PC-9 (cell line): ENCODE data around the gene DYRK2. TPM values are rescaled to one million over a fixed set of nuclear protein-coding genes. Genes with fewer than 3 reads are reported as not detected.

Source experiments
- BruUV-seq: library from RNA; stranded (reverse); fragments of 400-500 nt; replicated peaks from 2 replicates; lab custom pipeline; 2021; lab: Mats Ljungman, UMichigan
- CTCF ChIA-PET: fragments of 300-600 bp; sonication (Branson Sonifier 250); formaldehyde crosslinking; loops from one replicate; lab custom pipeline; 2022; ENCODE audit warnings: antibody characterized with exemption; lab: Charles Lee
- POLR2A ChIA-PET: fragments of 300-600 bp; sonication (Branson Sonifier 250); formaldehyde crosslinking; loops from one replicate; lab custom pipeline; 2022; ENCODE audit warnings: antibody characterized with exemption; ENCODE audit not compliant: unreplicated experiment; lab: Charles Lee
- DNase-seq, 2 experiments: peaks; one replicate each; pipeline versions ENCODE4 v3.0.0 to v3.0.0-alpha.2; 2015 to 2022; ENCODE audit warnings: mixed read lengths in 1 of 2
- H2AFZ ChIP-seq: fragments of 200-600 bp; sonication (generic); 2 replicates; pipeline ENCODE4 v1.8.1; 2017; ENCODE audit warnings: antibody characterized with exemption
- H3F3A ChIP-seq: fragments of 200-600 bp; sonication (generic); 2 replicates; pipeline ENCODE4 v1.8.1; 2017; ENCODE audit warnings: antibody characterized with exemption, mild to moderate bottlenecking, low read depth; ENCODE audit not compliant: insufficient read depth
- H3K27ac ChIP-seq: fragments of 200-600 bp; sonication (generic); 2 replicates; pipeline ENCODE4 v1.6.1; 2016; ENCODE audit warnings: mixed run types
- H3K27me3 ChIP-seq: fragments of 200-600 bp; sonication (generic); 2 replicates; pipeline ENCODE4 v1.6.1; 2016; ENCODE audit warnings: low read depth, mixed run types; ENCODE audit not compliant: insufficient read depth
- H3K36me3 ChIP-seq: fragments of 200-600 bp; sonication (generic); 2 replicates; pipeline ENCODE4 v1.6.1; 2016; ENCODE audit warnings: low read depth, mixed run types
- H3K4me1 ChIP-seq: fragments of 200-600 bp; sonication (generic); replicated peaks from 2 replicates; pipeline ENCODE4 v1.6.1; 2016; ENCODE audit warnings: mixed run types; ENCODE audit not compliant: insufficient read depth
- H3K4me2 ChIP-seq: fragments of 200-600 bp; sonication (generic); 2 replicates; pipeline ENCODE4 v1.6.1; 2017; ENCODE audit warnings: mixed run types
- H3K4me3 ChIP-seq: fragments of 200-600 bp; sonication (generic); 2 replicates; pipeline ENCODE4 v1.6.1; 2016; ENCODE audit warnings: mixed run types
- H3K79me2 ChIP-seq: fragments of 200-600 bp; sonication (generic); 2 replicates; pipeline ENCODE4 v1.6.1; 2017; ENCODE audit warnings: low read depth, mixed run types
- H3K9me2 ChIP-seq: fragments of 200-600 bp; sonication (generic); 2 replicates; pipeline ENCODE4 v1.8.1; 2017; ENCODE audit warnings: mild to moderate bottlenecking; ENCODE audit not compliant: insufficient read depth
- H3K9me3 ChIP-seq: fragments of 200-600 bp; sonication (generic); 2 replicates; pipeline ENCODE4 v1.8.1; 2016; ENCODE audit warnings: low read depth; ENCODE audit not compliant: insufficient read depth
- H4K20me1 ChIP-seq: fragments of 200-600 bp; sonication (generic); 2 replicates; pipeline ENCODE4 v1.8.1; 2017; ENCODE audit not compliant: insufficient read depth
- EZH2 ChIP-seq: fragments of 200-600 bp; sonication (generic); IDR thresholded peaks from 2 replicates; pipeline ENCODE4 v1.8.0; 2017; ENCODE audit warnings: antibody characterized with exemption, low read depth
- intact Hi-C: fragments of 100-400 bp; cut with micrococcal nuclease; formaldehyde crosslinking; loops from one replicate; pipeline ENCODE4 v1.10.0; 2022; ENCODE audit not compliant: unreplicated experiment
- total RNA-seq: library from RNA; stranded (reverse); gene quantifications from 2 replicates; pipeline ENCODE4 v1.2.3, GENCODE V29; 2021
- TF ChIP-seq, protein P1 (sequence below): fragments of 200-600 bp; sonication (generic); conservative IDR thresholded peaks from 2 replicates; pipeline ENCODE4 v1.6.1; 2017; ENCODE audit warnings: mixed run types, antibody characterized with exemption, mild to moderate bottlenecking, moderate library complexity

The DYRK2 gene
- total RNA-seq, 1 experiment from 2014 or later = 42.9 TPM

- Histone ChIP-seq H3K4me1 (peaks cover 13% of the 10 kb centered on the region), H3K36me3 (no peaks in the 10 kb centered on the region), H3K27ac (no peak overlapping the region), H2AFZ (no peak overlapping the region), H4K20me1 (no peaks in the 10 kb centered on the region), H3K79me2 (no peaks in the 10 kb centered on the region), H3K9me3 (no peaks in the 10 kb centered on the region), H3K4me2 (no peak overlapping the region), H3F3A (peaks cover 11% of the 10 kb centered on the region; the same call in 1 of the 2 replicates), H3K9me2 (no peaks in the 10 kb centered on the region), H3K4me3 (no peak overlapping the region), H3K27me3 (no peaks in the 10 kb centered on the region)
- BruUV-seq = no TSS peak
- no peak for TF ChIP-seq EZH2
- TF ChIP-seq, protein P1, sequence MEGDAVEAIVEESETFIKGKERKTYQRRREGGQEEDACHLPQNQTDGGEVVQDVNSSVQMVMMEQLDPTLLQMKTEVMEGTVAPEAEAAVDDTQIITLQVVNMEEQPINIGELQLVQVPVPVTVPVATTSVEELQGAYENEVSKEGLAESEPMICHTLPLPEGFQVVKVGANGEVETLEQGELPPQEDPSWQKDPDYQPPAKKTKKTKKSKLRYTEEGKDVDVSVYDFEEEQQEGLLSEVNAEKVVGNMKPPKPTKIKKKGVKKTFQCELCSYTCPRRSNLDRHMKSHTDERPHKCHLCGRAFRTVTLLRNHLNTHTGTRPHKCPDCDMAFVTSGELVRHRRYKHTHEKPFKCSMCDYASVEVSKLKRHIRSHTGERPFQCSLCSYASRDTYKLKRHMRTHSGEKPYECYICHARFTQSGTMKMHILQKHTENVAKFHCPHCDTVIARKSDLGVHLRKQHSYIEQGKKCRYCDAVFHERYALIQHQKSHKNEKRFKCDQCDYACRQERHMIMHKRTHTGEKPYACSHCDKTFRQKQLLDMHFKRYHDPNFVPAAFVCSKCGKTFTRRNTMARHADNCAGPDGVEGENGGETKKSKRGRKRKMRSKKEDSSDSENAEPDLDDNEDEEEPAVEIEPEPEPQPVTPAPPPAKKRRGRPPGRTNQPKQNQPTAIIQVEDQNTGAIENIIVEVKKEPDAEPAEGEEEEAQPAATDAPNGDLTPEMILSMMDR = no peak
- ChIA-PET CTCF (interaction anchor here (0.6 kb wide), 1 partner anchor 1926 kb away, joined by 3 read pairs; no protein-coding TSS in a partner anchor), POLR2A (interaction anchor here (0.6 kb wide), 1 partner anchor 240 kb away, joined by 4 read pairs; no protein-coding TSS in a partner anchor)
- DNase-seq = no peak
- intact Hi-C loops = no loop called here
Measured at GRCh38 chr12:67681105-67681778, 32.7 kb downstream of the DYRK2 start.

- POLR2A ChIA-PET = no interaction called here
- no TSS peak for BruUV-seq
- intact Hi-C loops = no loop called here
Measured at GRCh38 chr12:67681941-67682620, 33.5 kb downstream of the DYRK2 start.

DNA sequence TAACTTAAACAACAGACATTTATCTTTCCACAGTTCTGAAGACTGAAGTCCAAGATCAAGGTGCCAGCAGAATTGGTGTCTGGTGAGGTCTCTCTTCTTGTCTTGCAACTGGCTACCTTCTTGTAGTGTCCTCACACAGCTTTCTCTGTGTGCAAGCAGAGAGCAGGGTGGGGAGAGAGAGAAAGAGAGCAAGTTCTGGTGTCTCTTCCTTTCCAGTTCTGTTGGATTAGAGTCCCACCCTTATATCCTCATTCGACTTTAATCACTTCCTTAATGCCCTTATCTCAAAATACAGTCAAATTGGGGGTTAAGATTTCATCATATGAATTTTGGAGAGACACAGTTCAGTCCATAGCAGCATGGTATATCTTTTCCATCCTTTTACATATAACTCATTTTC, 40.8 kb downstream of the DYRK2 start:
- Histone ChIP-seq H3K4me3 (no peak overlapping the region), H3K9me3 (no peaks in the 10 kb centered on the region), H3K4me2 (no peak overlapping the region), H3K9me2 (no peaks in the 10 kb centered on the region), H3F3A (0 out of 2 replicates have a peak, but pooled peaks cover 5% of the 10 kb centered on the region), H3K4me1 (no peaks in the 10 kb centered on the region), H3K27ac (no peak overlapping the region), H2AFZ (no peak overlapping the region), H4K20me1 (no peaks in the 10 kb centered on the region), H3K27me3 (no peaks in the 10 kb centered on the region), H3K36me3 (no peaks in the 10 kb centered on the region), H3K79me2 (no peaks in the 10 kb centered on the region)
- ChIA-PET POLR2A (no interaction called here), CTCF (no interaction called here)
- TF ChIP-seq EZH2 = no peak
- TF ChIP-seq, protein P1 = no peak
- intact Hi-C loops = no loop called here
- no peak for DNase-seq
- BruUV-seq = no TSS peak

More at GRCh38 chr12:67681941-67682620, 33.5 kb downstream of the DYRK2 start:
- CTCF ChIA-PET = no interaction called here
- Histone ChIP-seq H3K27me3 (no peaks in the 10 kb centered on the region), H3K27ac (no peak overlapping the region), H3K9me3 (no peaks in the 10 kb centered on the region), H3K4me3 (no peak overlapping the region), H3K36me3 (no peaks in the 10 kb centered on the region), H3F3A (peaks cover 11% of the 10 kb centered on the region; the same call in 1 of the 2 replicates), H3K79me2 (no peaks in the 10 kb centered on the region), H3K9me2 (no peaks in the 10 kb centered on the region), H2AFZ (no peak overlapping the region), H3K4me1 (peaks cover 13% of the 10 kb centered on the region), H3K4me2 (no peak overlapping the region), H4K20me1 (no peaks in the 10 kb centered on the region)
- DNase-seq = no peak
- TF ChIP-seq, protein P1 = no peak
- TF ChIP-seq EZH2 = no peak
